HG02763 (cell line): ENCODE measurements around the gene PSTPIP2.

Source experiments
- ATAC-seq: cut with Tn5 transposase; IDR thresholded peaks from one replicate; pipeline ENCODE4 v1.9.1; 2021; ENCODE audit warnings: mild to moderate bottlenecking, moderate library complexity; ENCODE audit not compliant: unreplicated experiment

The PSTPIP2 gene

GRCh38 chr18:46040033-46040746, 31.9 kb downstream of the PSTPIP2 start:
- no peak for ATAC-seq

GRCh38 chr18:46037512-46038305, 34.4 kb downstream of the PSTPIP2 start:
- ATAC-seq = no peak

GRCh38 chr18:46035696-46036680, 36.1 kb downstream of the PSTPIP2 start:
- ATAC-seq = no peak

GRCh38 chr18:46034230-46034629, 37.8 kb downstream of the PSTPIP2 start:
- ATAC-seq = no peak

- no peak for ATAC-seq
These were observed 40.3 kb downstream of the PSTPIP2 start for GRCh38 chr18:46031741-46032140.

- no peak for ATAC-seq
These were observed 43.5 kb downstream of the PSTPIP2 start for GRCh38 chr18:46028536-46028891.

GRCh38 chr18:46019936-46020335, 52.1 kb downstream of the PSTPIP2 start:
- no peak for ATAC-seq

GRCh38 chr18:46013484-46014189, 58.4 kb downstream of the PSTPIP2 start:
- ATAC-seq = no peak

- no peak for ATAC-seq
These were observed 61.4 kb downstream of the PSTPIP2 start for GRCh38 chr18:46010676-46011075.

GRCh38 chr18:46010050-46010449, 62.0 kb downstream of the PSTPIP2 start:
- ATAC-seq = no peak

- no peak for ATAC-seq
These were observed 62.8 kb downstream of the PSTPIP2 start for GRCh38 chr18:46009125-46009840.

- no peak for ATAC-seq
These were observed 63.5 kb downstream of the PSTPIP2 start for GRCh38 chr18:46008531-46008930.

GRCh38 chr18:46007165-46007564, 64.9 kb downstream of the PSTPIP2 start:
- no peak for ATAC-seq

- ATAC-seq = no peak
These were observed 69.1 kb downstream of the PSTPIP2 start for GRCh38 chr18:46002934-46003333.

- ATAC-seq = no peak
These were observed 70.2 kb downstream of the PSTPIP2 start for GRCh38 chr18:46001892-46002291.

- no peak for ATAC-seq
These were observed 71.0 kb downstream of the PSTPIP2 start for GRCh38 chr18:46001074-46001473.

GRCh38 chr18:45999536-45999935, 72.5 kb downstream of the PSTPIP2 start:
- ATAC-seq = no peak

- no peak for ATAC-seq
These were observed 73.8 kb downstream of the PSTPIP2 start for GRCh38 chr18:45998244-45998643.

GRCh38 chr18:45997700-45998151, 74.3 kb downstream of the PSTPIP2 start:
- ATAC-seq = no peak

- no peak for ATAC-seq
These were observed 76.6 kb downstream of the PSTPIP2 start for GRCh38 chr18:45995461-45995860.
